ENCODE measurements around the gene MAPK8IP1. TPM values are rescaled to one million over a fixed set of nuclear protein-coding genes. Genes with fewer than 3 reads are reported as not detected.

Gene MAPK8IP1
- total and polyA plus RNA-seq, 2 experiments from 2014 or later, result 5.9 to 39.4 TPM

- Mint-ChIP-seq H3K36me3 (ENCODE audit: low read depth) (no peaks in the 10 kb centered on the region; the same call in 2 of the 3 replicates), H3K4me3 (no peak overlapping the region; the same call in 2 of the 3 replicates), H3K27ac (no peak overlapping the region), H3K9me3 (no peaks in the 10 kb centered on the region), H3K4me1 (peaks cover 30% of the 10 kb centered on the region), H3K27me3 (ENCODE audit: insufficient read depth, low read depth, poor library complexity) (peaks cover 8% of the 10 kb centered on the region)
- Histone ChIP-seq H3K79me2 (replicated peaks; ENCODE audit: insufficient read depth) (peaks cover 9% of the 10 kb centered on the region; the same call in 1 of the 2 replicates), H3K9me2 (ENCODE audit: insufficient read depth) (no peaks in the 10 kb centered on the region), H3K27ac (ENCODE audit: low read depth) (no peak overlapping the region), H3K36me3 (ENCODE audit: insufficient read depth) (no peaks in the 10 kb centered on the region), H3K4me3 (no peak overlapping the region), H4K20me1 (replicated peaks; ENCODE audit: insufficient read depth) (peaks cover 15% of the 10 kb centered on the region), H3K27me3 (ENCODE audit: insufficient read depth) (no peaks in the 10 kb centered on the region), H3K4me1 (ENCODE audit: insufficient read depth) (peaks cover 19% of the 10 kb centered on the region), H3F3A (replicated peaks; ENCODE audit: low read depth) (no peaks in the 10 kb centered on the region), H3K4me2 (no peak overlapping the region), H2AFZ (no peak overlapping the region)
- ATAC-seq (no peak), DNase-seq (ENCODE audit: low spot score) (no peak)
- TF ChIP-seq ETS1 (IDR thresholded peaks at IDR 0.05), result no peak
- no peak for TF ChIP-seq ZNF331 (CRISPR knock-in tag; IDR thresholded peaks at IDR 0.05; ENCODE audit: low read depth)
- no peak for TF ChIP-seq NANOG (IDR thresholded peaks at IDR 0.05; ENCODE audit: borderline replicate concordance)
- no peak for TF ChIP-seq EZH2 (IDR thresholded peaks at IDR 0.05; ENCODE audit: low read depth, unreplicated experiment)
- TF ChIP-seq ZNF114 (CRISPR knock-in tag; IDR thresholded peaks at IDR 0.05), result no peak
- no peak for TF ChIP-seq JUNB (IDR thresholded peaks at IDR 0.05; ENCODE audit: unreplicated experiment)
- TF ChIP-seq POLR2AphosphoS5 (IDR thresholded peaks at IDR 0.05; ENCODE audit: low read depth), result no peak
- no peak for TF ChIP-seq ZNF462 (CRISPR knock-in tag; IDR thresholded peaks at IDR 0.05)
- TF ChIP-seq EZH2phosphoT487 (IDR thresholded peaks at IDR 0.05; ENCODE audit: unreplicated experiment), result no peak
- TF ChIP-seq REST (IDR thresholded peaks at IDR 0.05; ENCODE audit: unreplicated experiment), result no peak
- no peak for TF ChIP-seq STAT1 (IDR thresholded peaks at IDR 0.05; ENCODE audit: unreplicated experiment)
- no peak for TF ChIP-seq CTCF (conservative IDR thresholded peaks at IDR 0.05; ENCODE audit: low read depth in 2 of 2)
- TF ChIP-seq CREB1 (CRISPR knock-in tag; IDR thresholded peaks at IDR 0.05; ENCODE audit: low read depth), result no peak
These were observed 4.1 kb downstream of the MAPK8IP1 start for GRCh38 chr11:45889555-45889954.
